KMS-11 (cell line): ENCODE measurements around the gene LRRC51.

Source experiments
- H2AFZ ChIP-seq: fragments of 200-600 bp; sonication (generic); 2 replicates; pipeline ENCODE4 v1.6.1; 2016; ENCODE audit warnings: antibody characterized with exemption, mixed run types, low read depth
- H3K27ac ChIP-seq: fragments of 200-600 bp; sonication (generic); 2 replicates; pipeline ENCODE4 v1.6.1; 2016; ENCODE audit warnings: mild to moderate bottlenecking, mixed run types
- H3K27me3 ChIP-seq: fragments of 200-600 bp; sonication (generic); 2 replicates; pipeline ENCODE4 v1.6.1; 2017; ENCODE audit warnings: mild to moderate bottlenecking, low read depth, mixed run types, moderate library complexity; ENCODE audit not compliant: insufficient read depth
- H3K36me3 ChIP-seq: fragments of 200-600 bp; sonication (generic); 2 replicates; pipeline ENCODE4 v1.6.1; 2017; ENCODE audit warnings: mild to moderate bottlenecking, mixed run types; ENCODE audit not compliant: insufficient read depth
- H3K4me1 ChIP-seq: fragments of 200-600 bp; sonication (generic); 2 replicates; pipeline ENCODE4 v1.6.1; 2016; ENCODE audit warnings: mild to moderate bottlenecking, low read depth, mixed run types; ENCODE audit not compliant: poor library complexity, severe bottlenecking
- H3K4me2 ChIP-seq: fragments of 200-600 bp; sonication (generic); 2 replicates; pipeline ENCODE4 v1.7.0; 2016; ENCODE audit warnings: mild to moderate bottlenecking, mixed run types
- H3K4me3 ChIP-seq: fragments of 200-600 bp; sonication (generic); IDR thresholded peaks from 2 replicates; pipeline ENCODE4 v1.6.1; 2017; ENCODE audit warnings: low read depth, low read length, mixed read lengths; ENCODE audit not compliant: insufficient read depth
- H3K79me2 ChIP-seq: fragments of 200-600 bp; sonication (generic); 2 replicates; pipeline ENCODE4 v1.6.1; 2016; ENCODE audit warnings: low read depth, mixed run types; ENCODE audit not compliant: insufficient read depth
- H3K9ac ChIP-seq: fragments of 200-600 bp; sonication (generic); 2 replicates; pipeline ENCODE4 v1.6.1; 2016; ENCODE audit warnings: mild to moderate bottlenecking, mixed run types
- H4K20me1 ChIP-seq: fragments of 200-600 bp; sonication (generic); 2 replicates; pipeline ENCODE4 v1.6.1; 2016; ENCODE audit warnings: mild to moderate bottlenecking, mixed run types; ENCODE audit not compliant: insufficient read depth
- CTCF ChIP-seq: fragments of 200-600 bp; sonication (generic); conservative IDR thresholded peaks from 2 replicates; pipeline ENCODE4 v1.6.1; 2017; ENCODE audit warnings: low read depth, mild to moderate bottlenecking, antibody characterized with exemption, low read length, moderate library complexity, mixed read lengths

The LRRC51 gene

GRCh38 chr11:72081184-72081644 is 564 bp downstream of the LRRC51 start:
- peak overlapping the region; percentile 62 for H3K4me2 ChIP-seq
- H2AFZ ChIP-seq, result peak overlapping the region; percentile 80; the same call in 1 of the 2 replicates
- H3K79me2 ChIP-seq, result peaks cover 38% of the 10 kb centered on the region
- H3K4me1 ChIP-seq, result peaks cover 45% of the 10 kb centered on the region
- H3K9ac ChIP-seq, result peak overlapping the region; percentile 67; the same call in 1 of the 2 replicates
- H3K4me3 ChIP-seq, result no peak overlapping the region
- H3K27ac ChIP-seq, result peak overlapping the region; percentile 66
- no peaks in the 10 kb centered on the region for H4K20me1 ChIP-seq
- no peaks in the 10 kb centered on the region for H3K36me3 ChIP-seq
- no peaks in the 10 kb centered on the region for H3K27me3 ChIP-seq
- no peak for TF ChIP-seq CTCF

- H4K20me1 ChIP-seq, result no peaks in the 10 kb centered on the region
- H3K4me2 ChIP-seq, result peak overlapping the region; percentile 62; the same call in 1 of the 2 replicates
- H2AFZ ChIP-seq, result no peak overlapping the region
- no peak overlapping the region for H3K27ac ChIP-seq
- H3K4me3 ChIP-seq, result no peak overlapping the region
- no peak overlapping the region for H3K9ac ChIP-seq
- H3K4me1 ChIP-seq, result peaks cover 50% of the 10 kb centered on the region
- no peaks in the 10 kb centered on the region for H3K27me3 ChIP-seq
- no peak for TF ChIP-seq CTCF
- H3K36me3 ChIP-seq, result no peaks in the 10 kb centered on the region
- H3K79me2 ChIP-seq, result peaks cover 31% of the 10 kb centered on the region
Measured at GRCh38 chr11:72081821-72082453, 1.3 kb downstream of the LRRC51 start.

GRCh38 chr11:72083414-72083813 is 2.8 kb downstream of the LRRC51 start:
- no peaks in the 10 kb centered on the region for H3K27me3 ChIP-seq
- no peak overlapping the region for H3K27ac ChIP-seq
- H4K20me1 ChIP-seq, result no peaks in the 10 kb centered on the region

GRCh38 chr11:72084076-72084475 is 3.4 kb downstream of the LRRC51 start:
- Histone ChIP-seq H3K36me3 (no peaks in the 10 kb centered on the region), H3K4me3 (no peak overlapping the region), H3K4me2 (no peak overlapping the region), H2AFZ (no peak overlapping the region), H3K27ac (no peak overlapping the region), H4K20me1 (no peaks in the 10 kb centered on the region), H3K79me2 (peaks cover 10% of the 10 kb centered on the region), H3K9ac (no peak overlapping the region), H3K4me1 (peaks cover 57% of the 10 kb centered on the region), H3K27me3 (no peaks in the 10 kb centered on the region)
- TF ChIP-seq CTCF, result no peak

More at GRCh38 chr11:72083414-72083813, 2.8 kb downstream of the LRRC51 start:
- H3K9ac ChIP-seq, result no peak overlapping the region
- peaks cover 57% of the 10 kb centered on the region for H3K4me1 ChIP-seq
- no peaks in the 10 kb centered on the region for H3K36me3 ChIP-seq
- H2AFZ ChIP-seq, result no peak overlapping the region
- H3K4me2 ChIP-seq, result no peak overlapping the region
- peaks cover 16% of the 10 kb centered on the region for H3K79me2 ChIP-seq
- TF ChIP-seq CTCF, result no peak
- H3K4me3 ChIP-seq, result no peak overlapping the region
